GM21786 (cell line): ENCODE measurements around the gene SH3BP2.

ENCODE experiments used
- ATAC-seq: cut with Tn5 transposase; IDR thresholded peaks from one replicate; pipeline ENCODE4 v1.9.1; 2021; ENCODE audit not compliant: unreplicated experiment

SH3BP2 gene

GRCh38 chr4:2817701-2818350 lies 24.9 kb downstream of the SH3BP2 start:
- ATAC-seq = no peak

GRCh38 chr4:2818351-2818939 lies 25.6 kb downstream of the SH3BP2 start:
- ATAC-seq = no peak

DNA sequence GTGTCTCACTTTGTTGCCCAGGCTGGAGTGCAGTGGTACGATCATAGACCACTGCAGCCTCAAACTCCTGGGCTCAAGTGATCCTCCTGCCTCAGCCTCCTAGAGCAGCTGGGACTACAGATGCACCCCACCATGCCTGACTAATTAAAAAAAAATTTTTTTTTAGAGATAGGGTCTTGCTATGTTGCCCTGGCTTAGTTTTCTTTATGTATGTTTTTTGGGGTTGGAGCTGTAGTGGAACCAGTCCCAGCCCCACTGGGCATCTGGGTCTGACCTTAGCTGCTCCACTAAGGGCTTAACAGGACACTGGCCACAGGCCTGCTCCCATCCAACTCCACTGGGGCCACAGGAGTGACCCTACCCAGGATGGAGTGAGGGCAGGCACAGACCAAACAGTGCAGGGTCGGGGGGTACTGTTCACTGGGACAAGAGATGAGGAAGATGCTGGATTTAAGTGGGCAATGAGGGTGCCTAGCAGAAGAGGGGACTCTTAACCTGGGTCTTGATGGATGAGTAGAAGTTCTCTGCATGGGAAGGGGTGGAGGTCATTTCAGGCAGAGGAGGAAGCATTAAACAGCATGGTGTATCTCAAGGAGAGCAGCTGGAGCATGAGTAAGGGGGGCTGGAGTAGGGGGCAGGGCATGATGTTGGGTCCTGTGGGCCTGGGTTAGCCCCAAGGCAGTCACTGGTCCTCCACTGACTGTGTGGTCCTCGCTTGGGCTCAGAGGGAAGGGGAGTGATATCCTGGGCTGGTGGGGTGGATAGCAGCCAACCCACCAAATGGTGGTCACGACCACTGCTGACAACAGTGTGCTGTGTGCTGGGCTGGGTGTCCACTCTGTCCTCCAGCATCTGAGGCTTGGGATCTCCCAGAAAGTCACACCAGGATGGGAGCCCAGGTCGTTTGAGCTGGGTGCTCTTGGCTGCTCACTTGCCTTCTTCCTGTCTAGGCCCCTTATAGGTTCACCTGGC lies 26.6 kb downstream of the SH3BP2 start:
- no peak for ATAC-seq

GRCh38 chr4:2820216-2820982 lies 27.5 kb downstream of the SH3BP2 start:
- ATAC-seq = no peak

- ATAC-seq = no peak
These were observed 29.8 kb downstream of the SH3BP2 start for GRCh38 chr4:2822461-2823300.

- ATAC-seq = no peak
These were observed 30.4 kb downstream of the SH3BP2 start for GRCh38 chr4:2823301-2823670.

DNA sequence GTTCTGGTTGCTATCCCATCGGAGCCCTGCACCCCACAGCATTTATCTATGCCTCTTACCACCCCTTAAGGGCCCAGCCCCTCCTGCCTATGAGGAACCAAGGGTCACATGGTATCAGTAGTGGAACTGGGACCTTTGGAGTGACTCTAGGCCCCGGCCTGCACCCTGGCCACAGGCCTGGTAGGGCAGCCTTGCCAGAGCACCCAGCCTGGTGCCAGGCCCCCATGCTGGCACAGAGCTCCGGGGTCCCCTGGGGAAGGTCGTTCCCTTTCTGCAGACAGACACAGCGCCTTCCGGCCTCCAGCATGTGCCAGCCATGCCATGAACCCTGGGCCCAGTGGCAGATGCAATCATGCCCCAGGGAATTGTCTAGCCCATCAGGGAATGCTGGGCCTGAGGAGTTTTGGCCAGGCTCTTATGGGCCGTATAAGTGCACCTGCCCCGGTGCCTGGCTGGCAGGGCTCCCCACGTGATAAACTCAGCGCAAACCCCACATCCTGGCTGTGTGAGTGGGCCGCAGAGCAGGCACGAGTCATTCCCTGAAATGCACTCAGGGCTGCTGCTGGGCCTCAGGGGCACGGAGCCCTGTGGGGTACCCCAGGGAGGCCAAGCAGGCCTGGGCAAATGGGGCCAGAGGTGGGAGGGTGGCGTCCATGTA lies 30.9 kb downstream of the SH3BP2 start:
- no peak for ATAC-seq

DNA sequence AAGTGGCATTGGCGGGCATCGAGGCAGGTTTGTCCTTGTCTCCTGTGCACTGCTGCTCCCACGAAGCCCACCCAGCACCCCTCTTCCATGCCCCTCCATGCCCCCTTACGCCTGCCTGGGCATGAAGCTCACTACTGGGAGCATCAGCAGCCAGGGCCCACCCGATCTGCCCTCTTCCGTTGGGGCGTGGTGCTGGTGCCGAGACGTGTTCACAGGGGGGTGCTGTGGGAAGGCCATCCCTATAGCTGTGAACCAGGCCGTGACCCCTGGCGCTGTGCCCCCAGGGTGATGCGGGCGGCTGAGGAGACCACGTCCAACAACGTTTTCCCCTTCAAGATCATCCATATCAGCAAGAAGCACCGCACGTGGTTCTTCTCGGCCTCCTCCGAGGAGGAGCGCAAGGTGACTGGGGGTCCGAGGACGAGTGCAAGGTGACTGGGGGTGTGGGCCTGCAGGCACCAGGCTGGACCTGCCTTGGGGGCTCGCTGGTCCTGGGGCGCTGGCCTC lies 31.5 kb downstream of the SH3BP2 start:
- no peak for ATAC-seq

DNA sequence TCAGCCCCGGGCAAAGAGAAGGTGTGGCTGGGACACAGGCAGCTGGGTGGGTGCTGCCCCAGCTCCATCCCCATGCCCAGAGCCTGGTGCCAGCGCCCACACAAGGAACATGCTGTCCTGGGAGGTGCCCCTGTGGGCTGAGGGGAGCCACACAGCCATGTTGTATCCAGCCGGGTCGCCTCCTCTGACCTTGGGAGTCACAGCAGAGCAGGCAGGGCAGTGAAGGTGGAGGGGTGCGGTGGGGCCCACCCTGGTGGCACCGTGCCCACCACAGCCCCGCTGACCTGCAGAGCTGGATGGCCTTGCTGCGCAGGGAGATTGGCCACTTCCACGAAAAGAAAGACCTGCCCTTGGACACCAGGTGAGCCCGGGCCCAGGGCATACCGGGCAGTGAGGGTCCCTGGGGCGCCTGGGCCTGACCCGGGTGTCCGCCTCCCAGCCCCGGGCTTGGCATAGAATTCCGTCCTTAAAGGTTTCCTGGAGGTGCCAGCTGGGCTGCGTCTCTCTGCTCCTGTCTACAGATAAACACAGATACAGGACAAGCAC lies 32.0 kb downstream of the SH3BP2 start:
- ATAC-seq = no peak

DNA sequence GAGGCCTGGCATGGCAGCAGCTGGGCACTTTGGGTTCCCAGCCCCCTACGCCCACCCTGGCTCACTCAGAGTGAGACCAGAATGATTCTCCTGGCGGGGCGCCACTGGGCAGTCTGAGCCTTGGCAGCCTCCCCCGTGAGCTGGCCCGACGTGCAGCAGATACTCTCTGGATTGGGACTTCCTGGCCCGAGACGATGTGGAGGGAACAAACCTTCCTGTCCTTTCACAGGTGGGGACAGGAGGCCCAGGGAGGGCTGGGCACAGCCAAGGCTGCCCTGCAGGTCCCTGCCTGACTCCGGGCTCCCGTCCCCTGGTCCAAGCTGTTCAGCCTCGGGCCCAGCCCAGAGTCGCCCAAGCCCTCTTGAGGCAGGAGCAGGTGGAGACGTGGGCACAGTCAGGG lies 32.9 kb downstream of the SH3BP2 start:
- ATAC-seq = no peak

- no peak for ATAC-seq
These were observed 34.4 kb downstream of the SH3BP2 start for GRCh38 chr4:2827071-2827873.

- no peak for ATAC-seq
These were observed 35.2 kb downstream of the SH3BP2 start for GRCh38 chr4:2827874-2828751.

- no peak for ATAC-seq
These were observed 35.9 kb downstream of the SH3BP2 start for GRCh38 chr4:2828758-2829181.

DNA sequence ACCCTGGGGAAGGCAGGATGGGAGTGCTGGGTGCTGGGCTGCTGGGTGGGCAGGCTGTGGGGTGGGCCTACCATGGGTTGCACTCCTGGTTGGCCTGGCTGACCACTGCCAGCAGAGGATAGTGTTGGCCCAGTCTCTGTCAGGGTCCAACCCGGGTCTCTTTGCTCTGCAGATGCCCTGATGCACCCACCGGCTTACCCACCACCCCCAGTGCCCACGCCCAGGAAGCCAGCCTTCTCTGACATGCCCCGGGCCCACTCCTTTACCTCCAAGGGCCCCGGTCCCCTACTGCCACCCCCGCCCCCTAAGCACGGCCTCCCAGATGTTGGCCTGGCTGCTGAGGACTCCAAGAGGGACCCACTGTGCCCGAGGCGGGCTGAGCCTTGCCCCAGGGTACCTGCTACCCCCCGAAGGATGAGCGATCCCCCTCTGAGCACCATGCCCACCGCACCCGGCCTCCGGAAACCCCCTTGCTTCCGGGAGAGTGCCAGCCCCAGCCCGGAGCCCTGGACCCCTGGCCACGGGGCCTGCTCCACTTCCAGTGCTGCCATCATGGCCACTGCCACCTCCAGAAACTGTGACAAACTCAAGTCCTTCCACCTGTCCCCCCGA lies 36.5 kb downstream of the SH3BP2 start:
- no peak for ATAC-seq

GRCh38 chr4:2829933-2830451 lies 37.1 kb downstream of the SH3BP2 start:
- ATAC-seq = no peak

- no peak for ATAC-seq
These were observed 38.0 kb downstream of the SH3BP2 start for GRCh38 chr4:2830632-2831610.
